Liver (tissue), 9 donors: ENCODE results near the gene CSF3R. TPM values are rescaled to one million over a fixed set of nuclear protein-coding genes. Genes with fewer than 3 reads are reported as not detected.

ENCODE experiments used
- DNase-seq: peaks from one replicate; pipeline ENCODE4 v3.0.0-alpha.2; 2017; ENCODE audit warnings: low spot score
- H3K27ac ChIP-seq, 2 donors: one replicate each; pipeline ENCODE4 v1.7.0; 2013; ENCODE audit warnings: inconsistent platforms in 2 of 2, low read length in 2 of 2, control low read depth in 1 of 2, low read depth in 1 of 2, mild to moderate bottlenecking in 1 of 2
- H3K27me3 ChIP-seq, 4 donors: one replicate each; pipeline versions ENCODE4 v1.6.1 to v1.7.0; 2013; ENCODE audit warnings: low read length in 3 of 4, inconsistent platforms in 1 of 4, mild to moderate bottlenecking in 1 of 4, moderate library complexity in 1 of 4; ENCODE audit not compliant: control insufficient read depth in 4 of 4, insufficient read depth in 4 of 4
- H3K36me3 ChIP-seq, 4 donors: one replicate each; pipeline versions ENCODE4 v1.6.1 to v1.7.0; 2013; ENCODE audit warnings: low read length in 3 of 4, mild to moderate bottlenecking in 3 of 4, low read depth in 1 of 4, moderate library complexity in 1 of 4; ENCODE audit not compliant: control insufficient read depth in 4 of 4, insufficient read depth in 3 of 4
- H3K4me1 ChIP-seq, 4 donors: one replicate each; pipeline versions ENCODE4 v1.6.1 to v1.7.0; 2013; ENCODE audit warnings: low read length in 3 of 4, mild to moderate bottlenecking in 3 of 4, moderate library complexity in 1 of 4; ENCODE audit not compliant: control insufficient read depth in 4 of 4, insufficient read depth in 4 of 4
- H3K4me3 ChIP-seq, 3 donors: one replicate each; pipeline versions ENCODE4 v1.6.1 to v1.7.0; 2013; ENCODE audit warnings: low read length in 3 of 3, control low read depth in 1 of 3, low read depth in 1 of 3, mild to moderate bottlenecking in 1 of 3
- H3K9ac ChIP-seq, 2 donors: one replicate each; pipeline ENCODE4 v1.7.0; 2013; ENCODE audit warnings: low read length in 2 of 2, mild to moderate bottlenecking in 2 of 2, moderate library complexity in 2 of 2, control low read depth in 1 of 2, low read depth in 1 of 2
- H3K9me3 ChIP-seq, 4 donors: one replicate each; pipeline versions ENCODE4 v1.6.1 to v1.7.0; 2013; ENCODE audit warnings: low read length in 3 of 4; ENCODE audit not compliant: control insufficient read depth in 4 of 4
- EGR1 ChIP-seq, 2 donors: IDR thresholded peaks; 2 replicates each; pipeline ENCODE4 v1.6.1; 2016 to 2018; ENCODE audit warnings: antibody characterized with exemption in 2 of 2, low read depth in 2 of 2
- FOXA1 ChIP-seq: IDR thresholded peaks from 2 replicates; pipeline ENCODE4 v1.6.1; 2016; ENCODE audit warnings: antibody characterized with exemption
- FOXA2 ChIP-seq: IDR thresholded peaks from 2 replicates; pipeline ENCODE4 v1.6.1; 2016; ENCODE audit warnings: antibody characterized with exemption
- GABPA ChIP-seq, 2 donors: IDR thresholded peaks in 1 of 2; conservative IDR thresholded peaks in 1 of 2; 2 replicates each; pipeline ENCODE4 v1.6.1; 2016; ENCODE audit warnings: antibody characterized with exemption in 2 of 2, mild to moderate bottlenecking in 1 of 2, moderate library complexity in 1 of 2
- HNF4A ChIP-seq, 2 donors: conservative IDR thresholded peaks; 2 replicates each; pipeline ENCODE4 v1.6.1; 2016; ENCODE audit warnings: antibody characterized with exemption in 2 of 2, mild to moderate bottlenecking in 2 of 2
- HNF4G ChIP-seq: IDR thresholded peaks from 2 replicates; pipeline ENCODE4 v1.6.1; 2016; ENCODE audit warnings: antibody characterized with exemption
- JUND ChIP-seq, 2 donors: IDR thresholded peaks; 2 replicates each; pipeline ENCODE4 v1.6.1; 2016; ENCODE audit warnings: antibody characterized with exemption in 2 of 2
- NR2F2 ChIP-seq: IDR thresholded peaks from 2 replicates; pipeline ENCODE4 v1.6.1; 2016; ENCODE audit warnings: antibody characterized with exemption
- RAD21 ChIP-seq, 2 donors: IDR thresholded peaks; 2 replicates each; pipeline ENCODE4 v1.6.1; 2016; ENCODE audit warnings: antibody characterized with exemption in 2 of 2, mild to moderate bottlenecking in 2 of 2
- RXRA ChIP-seq, 2 donors: IDR thresholded peaks; 2 replicates each; pipeline ENCODE4 v1.6.1; 2017 to 2018; ENCODE audit warnings: antibody characterized with exemption in 2 of 2, mild to moderate bottlenecking in 1 of 2
- SP1 ChIP-seq: IDR thresholded peaks from 2 replicates; pipeline ENCODE4 v1.6.1; 2018; ENCODE audit warnings: antibody characterized with exemption, mild to moderate bottlenecking
- TAF1 ChIP-seq: conservative IDR thresholded peaks from 2 replicates; pipeline ENCODE4 v1.6.1; 2016; ENCODE audit warnings: antibody characterized with exemption, mild to moderate bottlenecking
- YY1 ChIP-seq: IDR thresholded peaks from 2 replicates; pipeline ENCODE4 v1.6.1; 2016; ENCODE audit warnings: antibody characterized with exemption, mild to moderate bottlenecking
- WGBS: extraction: QIAGEN DNeasy Blood & Tissue Kit; methylation state at CpG from one replicate; pipeline ENCODE4 v1.1.7; 2013; 5-methylcytosine and 5-hydroxymethylcytosine counted together
- polyA plus RNA-seq, 2 donors: library from polyadenylated mRNA; stranded (reverse) in 1 of 2; unstranded in 1 of 2; fragments of 200-250 nt in 1 of 2; fragments of >200 nt in 1 of 2; fragmentation: Nextera tagmentation in 1 of 2; extraction: Ambion mirVana in 1 of 2; gene quantifications; one replicate each; pipeline versions ENCODE4 v1.2.1 to v1.2.3, GENCODE V29; 2013 to 2015
- total RNA-seq, 2 donors: library from RNA; depleted of rRNA; stranded (reverse); fragments of >200 nt; gene quantifications; one replicate each; pipeline ENCODE4 v1.2.3, GENCODE V29; 2014
- TF ChIP-seq, protein P1 (sequence below): IDR thresholded peaks from 2 replicates; pipeline ENCODE4 v1.6.1; 2016; ENCODE audit warnings: antibody characterized with exemption, mild to moderate bottlenecking
- TF ChIP-seq, protein P2 (sequence below): IDR thresholded peaks from 2 replicates; pipeline ENCODE4 v1.6.1; 2016; ENCODE audit warnings: antibody characterized with exemption
- TF ChIP-seq, protein P3 (sequence below): IDR thresholded peaks from 2 replicates; pipeline ENCODE4 v1.6.1; 2016; ENCODE audit warnings: antibody characterized with exemption
- TF ChIP-seq, protein P4 (sequence below): fragments of 150-350 bp; IDR thresholded peaks from 2 replicates; pipeline ENCODE4 v1.5.1; 2017; ENCODE audit warnings: improper control_type of control experiment, low read depth, low read length; ENCODE audit not compliant: missing input control
- TF ChIP-seq, protein P5 (sequence below): IDR thresholded peaks from 2 replicates; pipeline ENCODE4 v1.6.1; 2016; ENCODE audit warnings: antibody characterized with exemption
- donor health status: healthy.
- donor health status: healthy.
- donor health status: healthy.
- donor health status: healthy.
- donor health status: healthy.

CSF3R gene
- total and polyA plus RNA-seq, 4 donors: 6.7 to 81.3 (median 15.9) TPM

DNA sequence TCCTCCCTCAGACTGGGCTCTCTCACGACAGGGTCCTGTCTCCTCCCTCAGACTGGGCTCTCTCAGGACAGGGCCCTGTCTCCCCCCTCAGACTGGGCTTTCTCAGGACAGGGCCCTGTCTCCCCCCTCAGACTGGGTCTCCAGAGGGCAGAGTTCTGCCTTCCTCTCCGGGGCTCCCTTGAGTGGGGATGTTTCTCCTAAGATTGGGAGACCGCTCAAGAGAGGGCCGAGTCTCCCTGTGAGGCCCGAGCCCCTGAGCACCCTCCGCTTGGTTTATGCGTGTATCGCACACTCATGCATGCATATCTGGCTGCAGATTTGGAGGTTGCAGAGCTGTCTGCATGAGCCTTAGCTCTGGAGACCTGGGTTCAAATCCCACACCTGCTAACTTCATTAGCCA is 39.3 kb upstream of the CSF3R start:
- Histone ChIP-seq H3K4me3 (no peak overlapping the region), H3K9me3 (no peaks in the 10 kb centered on the region), H3K4me1 (no peaks in the 10 kb centered on the region), H3K27me3 (no peaks in the 10 kb centered on the region), H3K27ac (no peak overlapping the region), H3K9ac (no peak overlapping the region), H3K36me3 (no peaks in the 10 kb centered on the region)
- no peak for DNase-seq
- no peak for TF ChIP-seq JUND (IDR thresholded peaks at IDR 0.05)
- 93% methylated on average over 8 of the region's 8 CpGs for WGBS

- Histone ChIP-seq H3K36me3 (no peaks in the 10 kb centered on the region), H3K9me3 (no peaks in the 10 kb centered on the region), H3K4me3 (no peak overlapping the region), H3K27me3 (no peaks in the 10 kb centered on the region), H3K27ac (no peak overlapping the region), H3K4me1 (no peaks in the 10 kb centered on the region), H3K9ac (no peak overlapping the region)
- no peak for DNase-seq
- 87% methylated on average over 12 of the region's 12 CpGs for WGBS
- TF ChIP-seq TAF1 (no peak), RAD21 (IDR thresholded peaks at IDR 0.05) (no peak), SP1 (no peak), GABPA (IDR thresholded peaks at IDR 0.05 in 1 of 2, conservative IDR thresholded peaks at IDR 0.05 in 1 of 2) (no peak), YY1 (no peak), HNF4G (no peak), NR2F2 (no peak), FOXA2 (no peak), EGR1 (IDR thresholded peaks at IDR 0.05; ENCODE audit: low read depth in 2 of 2) (no peak), RXRA (IDR thresholded peaks at IDR 0.05) (no peak), HNF4A (conservative IDR thresholded peaks at IDR 0.05) (no peak), FOXA1 (no peak), JUND (IDR thresholded peaks at IDR 0.05) (no peak)
- TF ChIP-seq, protein P1, sequence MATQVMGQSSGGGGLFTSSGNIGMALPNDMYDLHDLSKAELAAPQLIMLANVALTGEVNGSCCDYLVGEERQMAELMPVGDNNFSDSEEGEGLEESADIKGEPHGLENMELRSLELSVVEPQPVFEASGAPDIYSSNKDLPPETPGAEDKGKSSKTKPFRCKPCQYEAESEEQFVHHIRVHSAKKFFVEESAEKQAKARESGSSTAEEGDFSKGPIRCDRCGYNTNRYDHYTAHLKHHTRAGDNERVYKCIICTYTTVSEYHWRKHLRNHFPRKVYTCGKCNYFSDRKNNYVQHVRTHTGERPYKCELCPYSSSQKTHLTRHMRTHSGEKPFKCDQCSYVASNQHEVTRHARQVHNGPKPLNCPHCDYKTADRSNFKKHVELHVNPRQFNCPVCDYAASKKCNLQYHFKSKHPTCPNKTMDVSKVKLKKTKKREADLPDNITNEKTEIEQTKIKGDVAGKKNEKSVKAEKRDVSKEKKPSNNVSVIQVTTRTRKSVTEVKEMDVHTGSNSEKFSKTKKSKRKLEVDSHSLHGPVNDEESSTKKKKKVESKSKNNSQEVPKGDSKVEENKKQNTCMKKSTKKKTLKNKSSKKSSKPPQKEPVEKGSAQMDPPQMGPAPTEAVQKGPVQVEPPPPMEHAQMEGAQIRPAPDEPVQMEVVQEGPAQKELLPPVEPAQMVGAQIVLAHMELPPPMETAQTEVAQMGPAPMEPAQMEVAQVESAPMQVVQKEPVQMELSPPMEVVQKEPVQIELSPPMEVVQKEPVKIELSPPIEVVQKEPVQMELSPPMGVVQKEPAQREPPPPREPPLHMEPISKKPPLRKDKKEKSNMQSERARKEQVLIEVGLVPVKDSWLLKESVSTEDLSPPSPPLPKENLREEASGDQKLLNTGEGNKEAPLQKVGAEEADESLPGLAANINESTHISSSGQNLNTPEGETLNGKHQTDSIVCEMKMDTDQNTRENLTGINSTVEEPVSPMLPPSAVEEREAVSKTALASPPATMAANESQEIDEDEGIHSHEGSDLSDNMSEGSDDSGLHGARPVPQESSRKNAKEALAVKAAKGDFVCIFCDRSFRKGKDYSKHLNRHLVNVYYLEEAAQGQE: no peak
- TF ChIP-seq, protein P2, sequence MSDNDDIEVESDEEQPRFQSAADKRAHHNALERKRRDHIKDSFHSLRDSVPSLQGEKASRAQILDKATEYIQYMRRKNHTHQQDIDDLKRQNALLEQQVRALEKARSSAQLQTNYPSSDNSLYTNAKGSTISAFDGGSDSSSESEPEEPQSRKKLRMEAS: no peak
- TF ChIP-seq, protein P3, sequence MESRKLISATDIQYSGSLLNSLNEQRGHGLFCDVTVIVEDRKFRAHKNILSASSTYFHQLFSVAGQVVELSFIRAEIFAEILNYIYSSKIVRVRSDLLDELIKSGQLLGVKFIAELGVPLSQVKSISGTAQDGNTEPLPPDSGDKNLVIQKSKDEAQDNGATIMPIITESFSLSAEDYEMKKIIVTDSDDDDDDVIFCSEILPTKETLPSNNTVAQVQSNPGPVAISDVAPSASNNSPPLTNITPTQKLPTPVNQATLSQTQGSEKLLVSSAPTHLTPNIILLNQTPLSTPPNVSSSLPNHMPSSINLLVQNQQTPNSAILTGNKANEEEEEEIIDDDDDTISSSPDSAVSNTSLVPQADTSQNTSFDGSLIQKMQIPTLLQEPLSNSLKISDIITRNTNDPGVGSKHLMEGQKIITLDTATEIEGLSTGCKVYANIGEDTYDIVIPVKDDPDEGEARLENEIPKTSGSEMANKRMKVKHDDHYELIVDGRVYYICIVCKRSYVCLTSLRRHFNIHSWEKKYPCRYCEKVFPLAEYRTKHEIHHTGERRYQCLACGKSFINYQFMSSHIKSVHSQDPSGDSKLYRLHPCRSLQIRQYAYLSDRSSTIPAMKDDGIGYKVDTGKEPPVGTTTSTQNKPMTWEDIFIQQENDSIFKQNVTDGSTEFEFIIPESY: no peak
- TF ChIP-seq, protein P4, sequence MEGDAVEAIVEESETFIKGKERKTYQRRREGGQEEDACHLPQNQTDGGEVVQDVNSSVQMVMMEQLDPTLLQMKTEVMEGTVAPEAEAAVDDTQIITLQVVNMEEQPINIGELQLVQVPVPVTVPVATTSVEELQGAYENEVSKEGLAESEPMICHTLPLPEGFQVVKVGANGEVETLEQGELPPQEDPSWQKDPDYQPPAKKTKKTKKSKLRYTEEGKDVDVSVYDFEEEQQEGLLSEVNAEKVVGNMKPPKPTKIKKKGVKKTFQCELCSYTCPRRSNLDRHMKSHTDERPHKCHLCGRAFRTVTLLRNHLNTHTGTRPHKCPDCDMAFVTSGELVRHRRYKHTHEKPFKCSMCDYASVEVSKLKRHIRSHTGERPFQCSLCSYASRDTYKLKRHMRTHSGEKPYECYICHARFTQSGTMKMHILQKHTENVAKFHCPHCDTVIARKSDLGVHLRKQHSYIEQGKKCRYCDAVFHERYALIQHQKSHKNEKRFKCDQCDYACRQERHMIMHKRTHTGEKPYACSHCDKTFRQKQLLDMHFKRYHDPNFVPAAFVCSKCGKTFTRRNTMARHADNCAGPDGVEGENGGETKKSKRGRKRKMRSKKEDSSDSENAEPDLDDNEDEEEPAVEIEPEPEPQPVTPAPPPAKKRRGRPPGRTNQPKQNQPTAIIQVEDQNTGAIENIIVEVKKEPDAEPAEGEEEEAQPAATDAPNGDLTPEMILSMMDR: no peak
- TF ChIP-seq, protein P5, sequence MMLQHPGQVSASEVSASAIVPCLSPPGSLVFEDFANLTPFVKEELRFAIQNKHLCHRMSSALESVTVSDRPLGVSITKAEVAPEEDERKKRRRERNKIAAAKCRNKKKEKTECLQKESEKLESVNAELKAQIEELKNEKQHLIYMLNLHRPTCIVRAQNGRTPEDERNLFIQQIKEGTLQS: no peak
Observed at GRCh38 chr1:36520771-36521420, 38.2 kb upstream of the CSF3R start.
